Measurements from ENCODE around the gene MALAT1.
"Not testable (repeated sequence)": the region's sequence is repeated elsewhere in the genome, so short reads cannot be mapped to it uniquely, and the experiment has no call there.

The MALAT1 gene

GRCh38 chr11:65456418-65456817 lies 42.4 kb upstream of the MALAT1 start:
- ChIA-PET CTCF (interaction anchor here (1.4 to 1.5 kb wide), 2 partner anchors 23 to 39 kb away, joined by 4 to 5 read pairs; no protein-coding TSS in a partner anchor), POLR2A (interaction anchor here (1.1 to 26.0 kb wide), 3 partner anchors 16 to 51 kb away, joined by 5 to 1229 read pairs (median 142); partner anchors contain the start of gene MALAT1)
- no peak for DNase-seq (ENCODE audit: low read depth, low spot score)
- H3K4me3 ChIP-seq (ENCODE audit: low read depth, low read length): no peak overlapping the region
- TF ChIP-seq CTCF (IDR thresholded peaks at IDR 0.05; ENCODE audit: insufficient read depth, low read length, missing control alignments): no peak

- CTCF ChIA-PET: interaction anchor here (1.1 to 3.3 kb wide), 3 partner anchors 13 to 51 kb away, joined by 4 to 22 read pairs (median 5); no protein-coding TSS in a partner anchor
- H3K4me3 ChIP-seq (ENCODE audit: low read depth, low read length): no peak overlapping the region
- DNase-seq (ENCODE audit: low read depth, low spot score): no peak
- POLR2A ChIA-PET: interaction anchor here (2.3 to 26.0 kb wide), 3 partner anchors 12 to 45 kb away, joined by 8 to 1229 read pairs (median 10); partner anchors contain the start of gene MALAT1
- no peak for TF ChIP-seq CTCF (IDR thresholded peaks at IDR 0.05; ENCODE audit: insufficient read depth, low read length, missing control alignments)
Measured at GRCh38 chr11:65459552-65459951, 39.3 kb upstream of the MALAT1 start.

- not testable (repeated sequence) for DNase-seq (ENCODE audit: low read depth, low spot score); H3K4me3 ChIP-seq (ENCODE audit: low read depth, low read length)
- CTCF ChIA-PET: interaction anchor here (0.8 to 3.2 kb wide), 4 partner anchors 8 to 48 kb away, joined by 3 to 18 read pairs (median 4); no protein-coding TSS in a partner anchor
- POLR2A ChIA-PET: interaction anchor here (0.6 to 26.0 kb wide), 2 partner anchors 25 to 39 kb away, joined by 4 to 1229 read pairs; partner anchors contain the start of gene MALAT1
Measured at GRCh38 chr11:65465471-65465870, 33.4 kb upstream of the MALAT1 start.

GRCh38 chr11:65467306-65467705 lies 31.5 kb upstream of the MALAT1 start:
- ChIA-PET POLR2A (interaction anchor here (26.0 kb wide), 1 partner anchor 37 kb away, joined by 1229 read pairs; the partner anchor contains the start of gene MALAT1), CTCF (interaction anchor here (1.0 kb wide), 1 partner anchor 51 kb away, joined by 3 read pairs; no protein-coding TSS in a partner anchor)
- not testable (repeated sequence) for H3K4me3 ChIP-seq (ENCODE audit: low read depth, low read length); DNase-seq (ENCODE audit: low read depth, low spot score)

GRCh38 chr11:65468874-65469333 lies 29.9 kb upstream of the MALAT1 start:
- peak; percentile 34 for TF ChIP-seq CTCF (IDR thresholded peaks at IDR 0.05; ENCODE audit: insufficient read depth, low read length, missing control alignments)
- no peak overlapping the region for H3K4me3 ChIP-seq (ENCODE audit: low read depth, low read length)
- CTCF ChIA-PET: interaction anchor here (1.1 to 5.5 kb wide), 7 partner anchors 8 to 72 kb away, joined by 3 to 40 read pairs (median 7); no protein-coding TSS in a partner anchor
- POLR2A ChIA-PET: interaction anchor here (0.6 to 26.0 kb wide), 3 partner anchors 9 to 35 kb away, joined by 3 to 1229 read pairs (median 3); partner anchors contain the start of gene MALAT1
- no peak for DNase-seq (ENCODE audit: low read depth, low spot score)

- ChIA-PET POLR2A (interaction anchor here (0.7 to 26.0 kb wide), 5 partner anchors 15 to 51 kb away, joined by 3 to 1229 read pairs (median 12); partner anchors contain the start of genes MALAT1 and NEAT1), CTCF (interaction anchor here (0.9 to 5.5 kb wide), 10 partner anchors 9 to 55 kb away, joined by 3 to 40 read pairs (median 13); partner anchors contain the start of gene SCYL1)
- no peak overlapping the region for H3K4me3 ChIP-seq (ENCODE audit: low read depth, low read length)
- TF ChIP-seq CTCF (IDR thresholded peaks at IDR 0.05; ENCODE audit: insufficient read depth, low read length, missing control alignments): no peak
- no peak for DNase-seq (ENCODE audit: low read depth, low spot score)
Measured at GRCh38 chr11:65470433-65471049, 28.3 kb upstream of the MALAT1 start.

- CTCF ChIA-PET: interaction anchor here (1.1 to 5.5 kb wide), 11 partner anchors 8 to 55 kb away, joined by 3 to 40 read pairs (median 8); partner anchors contain the start of gene MALAT1
- TF ChIP-seq CTCF (IDR thresholded peaks at IDR 0.05; ENCODE audit: insufficient read depth, low read length, missing control alignments): peak; percentile 73
- no peak for DNase-seq (ENCODE audit: low read depth, low spot score)
- POLR2A ChIA-PET: interaction anchor here (0.9 to 26.0 kb wide), 11 partner anchors 9 to 52 kb away, joined by 3 to 1229 read pairs (median 10); partner anchors contain the start of genes MALAT1 and NEAT1
- peak overlapping the region; percentile 42 for H3K4me3 ChIP-seq (ENCODE audit: low read depth, low read length)
Measured at GRCh38 chr11:65471447-65471891, 27.4 kb upstream of the MALAT1 start.

- POLR2A ChIA-PET: interaction anchor here (0.6 to 26.0 kb wide), 10 partner anchors 11 to 161 kb away, joined by 4 to 1229 read pairs (median 8); partner anchors contain the start of genes MALAT1 and NEAT1
- H3K4me3 ChIP-seq (ENCODE audit: low read depth, low read length); DNase-seq (ENCODE audit: low read depth, low spot score): not testable (repeated sequence)
- CTCF ChIA-PET: interaction anchor here (1.0 to 5.5 kb wide), 11 partner anchors 7 to 57 kb away, joined by 3 to 40 read pairs (median 8); no protein-coding TSS in a partner anchor
Measured at GRCh38 chr11:65472588-65473277, 26.1 kb upstream of the MALAT1 start.
